Measurements from ENCODE around the gene NEMP2. TPM values are rescaled to one million over a fixed set of nuclear protein-coding genes. Genes with fewer than 3 reads are reported as not detected.

The NEMP2 gene
- total and polyA plus RNA-seq, 4 donors, result 0.67 to 6.1 (median 2.8) TPM

- no peaks in the 10 kb centered on the region for H3K4me1 ChIP-seq (ENCODE audit: control insufficient read depth in 4 of 4, insufficient read depth in 4 of 4, low read length in 3 of 4)
- H3K4me3 ChIP-seq (ENCODE audit: low read depth in 1 of 3, low read length in 3 of 3), result no peak overlapping the region
- H3K9me3 ChIP-seq (ENCODE audit: control insufficient read depth in 4 of 4, low read length in 3 of 4), result no peaks in the 10 kb centered on the region
- DNase-seq (ENCODE audit: low spot score), result no peak
- no peaks in the 10 kb centered on the region for H3K36me3 ChIP-seq (ENCODE audit: control insufficient read depth in 4 of 4, insufficient read depth in 3 of 4, low read depth in 1 of 4, low read length in 3 of 4)
- H3K27ac ChIP-seq (ENCODE audit: low read depth in 1 of 2, low read length in 2 of 2), result no peak overlapping the region
- TF ChIP-seq TAF1 (conservative IDR thresholded peaks at IDR 0.05), result no peak
- TF ChIP-seq EGR1 (IDR thresholded peaks at IDR 0.05; ENCODE audit: low read depth in 2 of 2), result no peak
- TF ChIP-seq FOXA2 (IDR thresholded peaks at IDR 0.05), result no peak
- no peak for TF ChIP-seq RXRA (IDR thresholded peaks at IDR 0.05)
- TF ChIP-seq ATF3 (IDR thresholded peaks at IDR 0.05), result no peak
- TF ChIP-seq, protein P1, sequence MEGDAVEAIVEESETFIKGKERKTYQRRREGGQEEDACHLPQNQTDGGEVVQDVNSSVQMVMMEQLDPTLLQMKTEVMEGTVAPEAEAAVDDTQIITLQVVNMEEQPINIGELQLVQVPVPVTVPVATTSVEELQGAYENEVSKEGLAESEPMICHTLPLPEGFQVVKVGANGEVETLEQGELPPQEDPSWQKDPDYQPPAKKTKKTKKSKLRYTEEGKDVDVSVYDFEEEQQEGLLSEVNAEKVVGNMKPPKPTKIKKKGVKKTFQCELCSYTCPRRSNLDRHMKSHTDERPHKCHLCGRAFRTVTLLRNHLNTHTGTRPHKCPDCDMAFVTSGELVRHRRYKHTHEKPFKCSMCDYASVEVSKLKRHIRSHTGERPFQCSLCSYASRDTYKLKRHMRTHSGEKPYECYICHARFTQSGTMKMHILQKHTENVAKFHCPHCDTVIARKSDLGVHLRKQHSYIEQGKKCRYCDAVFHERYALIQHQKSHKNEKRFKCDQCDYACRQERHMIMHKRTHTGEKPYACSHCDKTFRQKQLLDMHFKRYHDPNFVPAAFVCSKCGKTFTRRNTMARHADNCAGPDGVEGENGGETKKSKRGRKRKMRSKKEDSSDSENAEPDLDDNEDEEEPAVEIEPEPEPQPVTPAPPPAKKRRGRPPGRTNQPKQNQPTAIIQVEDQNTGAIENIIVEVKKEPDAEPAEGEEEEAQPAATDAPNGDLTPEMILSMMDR (IDR thresholded peaks at IDR 0.05; ENCODE audit: low read depth, low read length, missing input control), result no peak
- TF ChIP-seq, protein P2, sequence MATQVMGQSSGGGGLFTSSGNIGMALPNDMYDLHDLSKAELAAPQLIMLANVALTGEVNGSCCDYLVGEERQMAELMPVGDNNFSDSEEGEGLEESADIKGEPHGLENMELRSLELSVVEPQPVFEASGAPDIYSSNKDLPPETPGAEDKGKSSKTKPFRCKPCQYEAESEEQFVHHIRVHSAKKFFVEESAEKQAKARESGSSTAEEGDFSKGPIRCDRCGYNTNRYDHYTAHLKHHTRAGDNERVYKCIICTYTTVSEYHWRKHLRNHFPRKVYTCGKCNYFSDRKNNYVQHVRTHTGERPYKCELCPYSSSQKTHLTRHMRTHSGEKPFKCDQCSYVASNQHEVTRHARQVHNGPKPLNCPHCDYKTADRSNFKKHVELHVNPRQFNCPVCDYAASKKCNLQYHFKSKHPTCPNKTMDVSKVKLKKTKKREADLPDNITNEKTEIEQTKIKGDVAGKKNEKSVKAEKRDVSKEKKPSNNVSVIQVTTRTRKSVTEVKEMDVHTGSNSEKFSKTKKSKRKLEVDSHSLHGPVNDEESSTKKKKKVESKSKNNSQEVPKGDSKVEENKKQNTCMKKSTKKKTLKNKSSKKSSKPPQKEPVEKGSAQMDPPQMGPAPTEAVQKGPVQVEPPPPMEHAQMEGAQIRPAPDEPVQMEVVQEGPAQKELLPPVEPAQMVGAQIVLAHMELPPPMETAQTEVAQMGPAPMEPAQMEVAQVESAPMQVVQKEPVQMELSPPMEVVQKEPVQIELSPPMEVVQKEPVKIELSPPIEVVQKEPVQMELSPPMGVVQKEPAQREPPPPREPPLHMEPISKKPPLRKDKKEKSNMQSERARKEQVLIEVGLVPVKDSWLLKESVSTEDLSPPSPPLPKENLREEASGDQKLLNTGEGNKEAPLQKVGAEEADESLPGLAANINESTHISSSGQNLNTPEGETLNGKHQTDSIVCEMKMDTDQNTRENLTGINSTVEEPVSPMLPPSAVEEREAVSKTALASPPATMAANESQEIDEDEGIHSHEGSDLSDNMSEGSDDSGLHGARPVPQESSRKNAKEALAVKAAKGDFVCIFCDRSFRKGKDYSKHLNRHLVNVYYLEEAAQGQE (IDR thresholded peaks at IDR 0.05), result no peak
- no peak for TF ChIP-seq RAD21 (IDR thresholded peaks at IDR 0.05)
- TF ChIP-seq JUND (IDR thresholded peaks at IDR 0.05), result no peak
- TF ChIP-seq YY1 (IDR thresholded peaks at IDR 0.05), result no peak
- no peak for TF ChIP-seq MAX (IDR thresholded peaks at IDR 0.05)
- TF ChIP-seq, protein P3, sequence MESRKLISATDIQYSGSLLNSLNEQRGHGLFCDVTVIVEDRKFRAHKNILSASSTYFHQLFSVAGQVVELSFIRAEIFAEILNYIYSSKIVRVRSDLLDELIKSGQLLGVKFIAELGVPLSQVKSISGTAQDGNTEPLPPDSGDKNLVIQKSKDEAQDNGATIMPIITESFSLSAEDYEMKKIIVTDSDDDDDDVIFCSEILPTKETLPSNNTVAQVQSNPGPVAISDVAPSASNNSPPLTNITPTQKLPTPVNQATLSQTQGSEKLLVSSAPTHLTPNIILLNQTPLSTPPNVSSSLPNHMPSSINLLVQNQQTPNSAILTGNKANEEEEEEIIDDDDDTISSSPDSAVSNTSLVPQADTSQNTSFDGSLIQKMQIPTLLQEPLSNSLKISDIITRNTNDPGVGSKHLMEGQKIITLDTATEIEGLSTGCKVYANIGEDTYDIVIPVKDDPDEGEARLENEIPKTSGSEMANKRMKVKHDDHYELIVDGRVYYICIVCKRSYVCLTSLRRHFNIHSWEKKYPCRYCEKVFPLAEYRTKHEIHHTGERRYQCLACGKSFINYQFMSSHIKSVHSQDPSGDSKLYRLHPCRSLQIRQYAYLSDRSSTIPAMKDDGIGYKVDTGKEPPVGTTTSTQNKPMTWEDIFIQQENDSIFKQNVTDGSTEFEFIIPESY (IDR thresholded peaks at IDR 0.05), result no peak
- TF ChIP-seq NR2F2 (IDR thresholded peaks at IDR 0.05), result no peak
- TF ChIP-seq GABPA (IDR thresholded peaks at IDR 0.05 in 1 of 2, conservative IDR thresholded peaks at IDR 0.05 in 1 of 2), result no peak
- no peak for TF ChIP-seq HNF4G (IDR thresholded peaks at IDR 0.05)
- TF ChIP-seq SP1 (IDR thresholded peaks at IDR 0.05), result no peak
- H3K9ac ChIP-seq (ENCODE audit: low read depth in 1 of 2, low read length in 2 of 2), result no peak overlapping the region
- 82% methylated on average over 5 of the region's 5 CpGs for WGBS
- H3K27me3 ChIP-seq (ENCODE audit: control insufficient read depth in 4 of 4, insufficient read depth in 4 of 4, low read length in 3 of 4), result no peaks in the 10 kb centered on the region
Measured at GRCh38 chr2:190466819-190467446, 67.6 kb downstream of the NEMP2 start.
